Spleen (tissue), 11 donors: ENCODE measurements around the gene RET. TPM values are rescaled to one million over a fixed set of nuclear protein-coding genes. Genes with fewer than 3 reads are reported as not detected.

Experiments used
- DNase-seq: peaks from one replicate; pipeline ENCODE4 v3.0.0-alpha.2; 2020
- H3K27ac ChIP-seq, 8 donors: fragments of 200-600 bp; sonication (generic) in 7 of 8; 1 replicate in 4 of 8; 2 replicates in 4 of 8; pipeline versions ENCODE4 v1.5.0 to v1.8.0; 2016 to 2021; ENCODE audit warnings: inconsistent platforms in 4 of 8, mild to moderate bottlenecking in 4 of 8, moderate library complexity in 1 of 8
- H3K27me3 ChIP-seq, 7 donors: fragments of 200-600 bp; sonication (generic) in 6 of 7; replicated peaks in 1 of 7; 1 replicate in 4 of 7; 2 replicates in 3 of 7; pipeline versions ENCODE4 v1.5.0 to v1.8.0; 2016 to 2021; ENCODE audit warnings: inconsistent platforms in 3 of 7, mild to moderate bottlenecking in 1 of 7
- H3K36me3 ChIP-seq, 6 donors: fragments of 200-600 bp; sonication (generic) in 5 of 6; 1 replicate in 4 of 6; 2 replicates in 2 of 6; pipeline versions ENCODE4 v1.5.0 to v1.8.0; 2016 to 2021; ENCODE audit warnings: inconsistent platforms in 2 of 6
- H3K4me1 ChIP-seq, 6 donors: fragments of 200-600 bp; sonication (generic) in 5 of 6; 1 replicate in 3 of 6; 2 replicates in 3 of 6; pipeline versions ENCODE4 v1.5.0 to v1.8.0; 2016 to 2021; ENCODE audit warnings: inconsistent platforms in 3 of 6
- H3K4me3 ChIP-seq, 8 donors: fragments of 200-600 bp; sonication (generic) in 7 of 8; 1 replicate in 4 of 8; 2 replicates in 4 of 8; pipeline versions ENCODE4 v1.5.0 to v1.8.0; 2016 to 2021; ENCODE audit warnings: inconsistent platforms in 4 of 8, mild to moderate bottlenecking in 4 of 8, moderate library complexity in 2 of 8
- H3K9me3 ChIP-seq, 8 donors: fragments of 200-600 bp; sonication (generic) in 7 of 8; 1 replicate in 4 of 8; 2 replicates in 4 of 8; pipeline versions ENCODE4 v1.5.0 to v1.8.0; 2016 to 2021; ENCODE audit warnings: inconsistent platforms in 4 of 8
- POLR2A ChIP-seq, 3 donors: fragments of 450-650 bp; IDR thresholded peaks; one replicate each; pipeline ENCODE4 v1.5.1; 2017; ENCODE audit warnings: antibody characterized with exemption in 3 of 3, mild to moderate bottlenecking in 1 of 3
- POLR2AphosphoS5 ChIP-seq, 3 donors: sonication (generic); formaldehyde crosslinking; IDR thresholded peaks; one replicate each; pipeline ENCODE4 v1.5.1; 2017; ENCODE audit warnings: antibody characterized with exemption in 3 of 3
- WGBS, 5 donors: extraction: QIAGEN DNeasy Blood & Tissue Kit in 3 of 5; methylation state at CpG; one replicate each; pipeline versions ENCODE4 v1.1.5 to v1.1.7; 2013 to 2018; 5-methylcytosine and 5-hydroxymethylcytosine counted together
- intact Hi-C: fragments of 100-400 bp; cut with DNase I; formaldehyde crosslinking; loops from one replicate; pipeline ENCODE4 v1.15.0; 2023; ENCODE audit warnings: low total_unique reads
- polyA plus RNA-seq, 3 donors: library from polyadenylated mRNA; stranded (reverse); fragments of 200-250 nt; gene quantifications; one replicate each; pipeline ENCODE4 v1.2.1, GENCODE V29; 2013
- total RNA-seq, 7 donors: library from RNA; depleted of rRNA in 3 of 7; stranded (reverse); fragments of >200 nt in 3 of 7; fragmentation: NEBNext Ultra II Directional in 4 of 7; extraction: Animal tissue kit (Norgen Biotek cat#: 25700) in 4 of 7; gene quantifications; one replicate each; pipeline versions ENCODE4 v1.1.0 to v1.2.1, GENCODE V29; 2016 to 2021
- TF ChIP-seq, protein P1 (sequence below), 11 experiments: fragments of 200-600 bp in 7 of 11; fragments of 450-650 bp in 4 of 11; sonication (generic) in 4 of 11; IDR thresholded peaks in 8 of 11; conservative IDR thresholded peaks in 3 of 11; 1 replicate in 7 of 11; 2 replicates in 4 of 11; pipeline versions ENCODE4 v1.4.0 to v1.8.0; 2016 to 2021; ENCODE audit warnings: antibody characterized with exemption in 11 of 11, inconsistent platforms in 4 of 11, mild to moderate bottlenecking in 1 of 11
- donor health status: healthy with polysubstance abuse.
- donor health status: DM: no; HTN: no; CAD: no; lungs with moderate emphysema.
- donor health status: DM: no; HTN: no; CAD: no.
- donor health status: Bipolar disorder and iron deficiency.
- donor health status: healthy.
- donor health status: DM: no; HTN: no; CAD: no.
- donor health status: DM: yes; HTN: yes; CAD: no.

The RET gene
- total and polyA plus RNA-seq, 10 donors: 0.02 to 0.54 (median 0.31) TPM; not detected in 2

DNA sequence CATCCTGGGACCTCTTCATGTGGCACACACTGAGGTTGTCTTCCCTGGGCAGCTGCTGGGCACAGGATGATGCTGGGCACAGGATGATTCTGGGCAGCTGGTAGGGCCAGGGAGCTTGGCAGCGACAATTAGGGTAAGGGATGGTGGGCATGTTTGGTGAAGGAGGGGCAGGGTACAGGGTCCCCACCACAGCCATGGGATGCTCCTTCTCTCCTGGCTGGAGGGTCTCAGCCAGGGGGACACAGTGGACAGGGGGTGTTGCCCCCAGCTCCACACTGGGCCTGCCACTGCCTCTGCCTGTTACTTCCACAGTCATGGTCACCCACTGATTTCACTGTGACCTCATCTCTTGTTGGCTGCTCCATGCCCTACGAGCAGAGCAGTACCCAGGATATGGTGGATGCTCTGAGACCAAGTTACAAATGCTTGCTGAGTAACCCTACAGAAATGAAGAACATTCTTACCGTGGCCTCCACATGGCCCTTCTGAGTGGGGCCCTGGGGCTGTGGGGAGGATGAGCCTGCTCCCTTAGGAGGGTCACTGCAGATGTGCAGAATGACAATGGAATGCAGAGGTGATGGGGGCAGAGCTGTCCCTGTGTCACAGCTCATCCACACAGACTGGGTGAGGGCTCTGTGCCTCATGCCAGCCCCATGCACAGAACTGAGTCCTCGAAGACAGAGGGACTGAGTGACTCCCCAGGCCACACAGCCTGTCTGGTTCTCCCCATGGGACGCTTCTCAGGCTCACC, 28.4 kb upstream of the RET start:
- Histone ChIP-seq H3K9me3 (no peaks in the 10 kb centered on the region), H3K27ac (no peak overlapping the region), H3K4me3 (no peak overlapping the region), H3K27me3 (peaks cover 0 to 26% (median 0%) of the 10 kb centered on the region in 7 donors), H3K36me3 (no peaks in the 10 kb centered on the region), H3K4me1 (peaks cover 0 to 11% (median 4%) of the 10 kb centered on the region in 6 donors)
- no peak for DNase-seq
- WGBS, 5 donors: 80 to 89% (median 83%) methylated on average over 3 to 5 of the region's 5 CpGs
- intact Hi-C loops: no loop called here
- TF ChIP-seq POLR2A (IDR thresholded peaks at IDR 0.05) (no peak), POLR2AphosphoS5 (IDR thresholded peaks at IDR 0.05) (no peak)
- TF ChIP-seq, protein P1, sequence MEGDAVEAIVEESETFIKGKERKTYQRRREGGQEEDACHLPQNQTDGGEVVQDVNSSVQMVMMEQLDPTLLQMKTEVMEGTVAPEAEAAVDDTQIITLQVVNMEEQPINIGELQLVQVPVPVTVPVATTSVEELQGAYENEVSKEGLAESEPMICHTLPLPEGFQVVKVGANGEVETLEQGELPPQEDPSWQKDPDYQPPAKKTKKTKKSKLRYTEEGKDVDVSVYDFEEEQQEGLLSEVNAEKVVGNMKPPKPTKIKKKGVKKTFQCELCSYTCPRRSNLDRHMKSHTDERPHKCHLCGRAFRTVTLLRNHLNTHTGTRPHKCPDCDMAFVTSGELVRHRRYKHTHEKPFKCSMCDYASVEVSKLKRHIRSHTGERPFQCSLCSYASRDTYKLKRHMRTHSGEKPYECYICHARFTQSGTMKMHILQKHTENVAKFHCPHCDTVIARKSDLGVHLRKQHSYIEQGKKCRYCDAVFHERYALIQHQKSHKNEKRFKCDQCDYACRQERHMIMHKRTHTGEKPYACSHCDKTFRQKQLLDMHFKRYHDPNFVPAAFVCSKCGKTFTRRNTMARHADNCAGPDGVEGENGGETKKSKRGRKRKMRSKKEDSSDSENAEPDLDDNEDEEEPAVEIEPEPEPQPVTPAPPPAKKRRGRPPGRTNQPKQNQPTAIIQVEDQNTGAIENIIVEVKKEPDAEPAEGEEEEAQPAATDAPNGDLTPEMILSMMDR (IDR thresholded peaks at IDR 0.05 in 8 of 11, conservative IDR thresholded peaks at IDR 0.05 in 3 of 11): no peak

DNA sequence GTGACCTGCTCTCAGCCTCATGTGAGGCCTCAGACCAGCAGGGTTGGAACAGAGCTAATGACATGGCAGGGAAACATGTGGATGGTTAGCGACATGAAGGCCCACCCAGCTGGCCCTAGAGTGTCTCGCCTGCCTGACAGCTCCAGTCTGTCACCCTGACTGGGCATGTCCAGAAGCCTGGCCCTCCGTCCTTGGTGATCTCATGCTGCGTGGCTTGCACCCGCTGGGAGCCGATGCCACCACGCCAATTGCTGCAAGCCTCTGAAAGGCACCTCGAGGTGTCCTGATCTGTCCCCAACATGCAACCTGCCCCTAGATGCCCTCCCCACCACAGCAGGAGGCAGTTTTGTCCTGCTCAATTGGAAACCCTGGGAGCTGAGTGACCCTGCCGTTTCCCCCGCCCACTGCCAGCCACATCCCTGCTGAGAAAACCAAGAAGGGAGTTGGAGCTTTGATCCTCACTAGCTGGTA, 27.8 kb upstream of the RET start:
- no peaks in the 10 kb centered on the region for H3K9me3 ChIP-seq
- peaks cover 0 to 4% (median under 1%) of the 10 kb centered on the region in 6 donors for H3K4me1 ChIP-seq
- DNase-seq: no peak
- intact Hi-C loops: no loop called here
- H3K36me3 ChIP-seq: no peaks in the 10 kb centered on the region
- no peak overlapping the region for H3K4me3 ChIP-seq
- 76 to 92% (median 88%) methylated on average over 8 to 10 of the region's 10 CpGs for WGBS, 5 donors
- no peak overlapping the region for H3K27ac ChIP-seq
- TF ChIP-seq, protein P1 (IDR thresholded peaks at IDR 0.05 in 8 of 11, conservative IDR thresholded peaks at IDR 0.05 in 3 of 11): no peak
- TF ChIP-seq POLR2A (IDR thresholded peaks at IDR 0.05) (no peak), POLR2AphosphoS5 (IDR thresholded peaks at IDR 0.05) (no peak)
- peaks cover 0 to 28% (median 0%) of the 10 kb centered on the region in 7 donors for H3K27me3 ChIP-seq

DNA sequence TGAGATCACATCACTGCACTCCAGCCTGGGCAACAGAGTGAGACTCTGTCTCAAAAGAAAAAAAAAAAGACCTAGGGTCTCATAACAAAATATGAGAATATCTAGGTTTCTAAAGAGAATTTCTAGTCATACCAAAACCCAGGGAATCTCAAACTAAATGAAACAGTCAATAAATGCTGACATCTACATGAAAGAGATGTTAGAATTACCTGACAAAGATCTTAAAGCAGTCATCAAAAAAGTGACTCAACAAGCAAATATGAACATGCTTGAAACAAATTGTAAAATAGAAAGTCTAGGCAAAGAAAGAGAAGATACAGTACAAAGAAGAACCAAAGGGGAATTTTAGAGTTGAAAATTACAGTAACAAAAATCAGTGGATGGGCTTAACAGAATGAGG, 26.9 kb upstream of the RET start:
- DNase-seq: no peak
- no peaks in the 10 kb centered on the region for H3K36me3 ChIP-seq
- no peaks in the 10 kb centered on the region for H3K4me1 ChIP-seq
- H3K4me3 ChIP-seq: no peak overlapping the region
- no peak overlapping the region for H3K27ac ChIP-seq
- H3K27me3 ChIP-seq: peaks cover 0 to 31% (median 0%) of the 10 kb centered on the region in 7 donors
- TF ChIP-seq POLR2AphosphoS5 (IDR thresholded peaks at IDR 0.05) (no peak), POLR2A (IDR thresholded peaks at IDR 0.05) (no peak)
- TF ChIP-seq, protein P1 (IDR thresholded peaks at IDR 0.05 in 8 of 11, conservative IDR thresholded peaks at IDR 0.05 in 3 of 11): no peak
- H3K9me3 ChIP-seq: no peaks in the 10 kb centered on the region
- intact Hi-C loops: no loop called here

DNA sequence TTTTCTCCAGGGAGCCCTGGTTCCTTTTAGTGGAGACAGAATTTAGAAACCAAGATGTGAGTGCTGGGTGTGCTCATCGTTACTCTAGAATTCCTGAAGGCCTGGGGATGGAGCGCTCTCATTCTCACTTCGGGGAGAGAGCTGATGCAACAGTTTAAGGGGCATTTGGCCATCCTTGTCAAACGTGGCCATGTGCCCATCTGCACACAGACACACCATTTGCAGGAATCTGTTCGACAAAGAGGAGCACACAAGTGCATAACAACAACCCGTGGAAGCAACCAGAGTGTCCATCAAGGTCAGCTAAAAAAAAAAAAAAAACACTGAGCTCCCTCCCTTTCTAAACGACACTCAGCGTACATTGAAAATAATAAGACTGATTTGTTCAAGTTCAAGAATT, 23.0 kb upstream of the RET start:
- Histone ChIP-seq H3K36me3 (no peaks in the 10 kb centered on the region), H3K4me3 (no peak overlapping the region), H3K9me3 (no peaks in the 10 kb centered on the region), H3K27me3 (peaks cover 0 to 47% (median 0%) of the 10 kb centered on the region in 7 donors), H3K4me1 (no peaks in the 10 kb centered on the region), H3K27ac (no peak overlapping the region)
- TF ChIP-seq, protein P1 (IDR thresholded peaks at IDR 0.05 in 8 of 11, conservative IDR thresholded peaks at IDR 0.05 in 3 of 11): no peak
- TF ChIP-seq POLR2A (IDR thresholded peaks at IDR 0.05) (no peak), POLR2AphosphoS5 (IDR thresholded peaks at IDR 0.05) (no peak)
- 75 to 81% (median 76%) methylated on average over 8 of the region's 8 CpGs for WGBS, 5 donors
- DNase-seq: no peak
- intact Hi-C loops: no loop called here
